IMR-90 (cell line): ENCODE data around the gene TSSK3. TPM values are rescaled to one million over a fixed set of nuclear protein-coding genes. Genes with fewer than 3 reads are reported as not detected.

Experiments used
- ATAC-seq: fragments of 200-7000 bp; cut with Tn5 transposase; 2 replicates; pipeline ENCODE4 v1.9.1; 2020; ENCODE audit warnings: low read depth, mild to moderate bottlenecking, moderate library complexity
- BruUV-seq: library from RNA; stranded (reverse); fragments of 400-500 nt; replicated peaks from 2 replicates; lab custom pipeline; 2021; lab: Mats Ljungman, UMichigan
- CTCF ChIA-PET: fragments of 300-600 bp; formaldehyde crosslinking; extraction: SDS; loops from one replicate; lab custom pipeline; 2021; ENCODE audit warnings: antibody characterized with exemption; lab: Yijun Ruan, JAX
- POLR2A ChIA-PET: fragments of 300-600 bp; sonication (Branson Sonifier 250); formaldehyde crosslinking; loops from one replicate; lab custom pipeline; 2022; ENCODE audit warnings: antibody characterized with exemption; ENCODE audit not compliant: unreplicated experiment; lab: Charles Lee
- DNase-seq: peaks from one replicate; pipeline ENCODE4 v3.0.0; 2013
- H2AFZ ChIP-seq: replicated peaks from 2 replicates; pipeline ENCODE3; 2013; ENCODE audit warnings: low read length, mild to moderate bottlenecking; ENCODE audit not compliant: poor library complexity
- H2AK5ac ChIP-seq: 2 replicates; pipeline ENCODE4 v1.6.1; 2013; ENCODE audit warnings: low read depth, low read length, inconsistent platforms
- H2AK9ac ChIP-seq: replicated peaks from 2 replicates; pipeline ENCODE3; 2013; ENCODE audit warnings: mild to moderate bottlenecking, low read depth, low read length, moderate library complexity; ENCODE audit not compliant: poor library complexity
- H2BK120ac ChIP-seq: 2 replicates; pipeline ENCODE4 v1.6.1; 2013; ENCODE audit warnings: low read depth, low read length, inconsistent platforms
- H2BK15ac ChIP-seq: 3 replicates; pipeline ENCODE4 v1.6.1; 2013; ENCODE audit warnings: low read depth, low read length, inconsistent platforms
- H2BK20ac ChIP-seq: 2 replicates; pipeline ENCODE4 v1.6.1; 2013; ENCODE audit warnings: low read depth, mild to moderate bottlenecking, inconsistent platforms, low read length, moderate library complexity
- H2BK5ac ChIP-seq: 2 replicates; pipeline ENCODE4 v1.6.1; 2013; ENCODE audit warnings: mild to moderate bottlenecking, low read depth, low read length, inconsistent platforms; ENCODE audit not compliant: poor library complexity, severe bottlenecking
- H3K14ac ChIP-seq: replicated peaks from 2 replicates; pipeline ENCODE4 v1.6.1; 2013; ENCODE audit warnings: low read depth, low read length, inconsistent platforms
- H3K18ac ChIP-seq: 2 replicates; pipeline ENCODE4 v1.6.1; 2013; ENCODE audit warnings: low read depth, low read length, control low read depth
- H3K23ac ChIP-seq: 2 replicates; pipeline ENCODE4 v1.6.1; 2013; ENCODE audit warnings: low read depth, low read length, inconsistent platforms
- H3K27ac ChIP-seq: 2 replicates; pipeline ENCODE4 v1.5.1; 2013; ENCODE audit warnings: mild to moderate bottlenecking, control low read depth, low read length; ENCODE audit not compliant: insufficient read depth
- H3K27me3 ChIP-seq: 2 replicates; pipeline ENCODE4 v1.6.1; 2013; ENCODE audit warnings: low read length; ENCODE audit not compliant: control insufficient read depth, insufficient read depth
- H3K36me3 ChIP-seq: 2 replicates; pipeline ENCODE4 v1.6.1; 2013; ENCODE audit warnings: low read length, mixed read lengths; ENCODE audit not compliant: control insufficient read depth, insufficient read depth
- H3K4ac ChIP-seq: 2 replicates; pipeline ENCODE4 v1.6.1; 2013; ENCODE audit warnings: low read depth, low read length, inconsistent platforms
- H3K4me1 ChIP-seq: 2 replicates; pipeline ENCODE4 v1.6.1; 2013; ENCODE audit warnings: low read length, mixed read lengths; ENCODE audit not compliant: control insufficient read depth, insufficient read depth
- H3K4me2 ChIP-seq: 2 replicates; pipeline ENCODE4 v1.6.1; 2013; ENCODE audit warnings: low read depth, mild to moderate bottlenecking, control low read depth, low read length, moderate library complexity
- H3K4me3 ChIP-seq: 2 replicates; pipeline ENCODE4 v1.5.1; 2013; ENCODE audit warnings: low read depth, mild to moderate bottlenecking, control low read depth, low read length, moderate library complexity; ENCODE audit not compliant: insufficient read depth
- H3K56ac ChIP-seq: 2 replicates; pipeline ENCODE4 v1.6.1; 2013; ENCODE audit warnings: low read length, inconsistent platforms; ENCODE audit not compliant: insufficient read depth; ENCODE audit errors: extremely low read depth
- H3K79me1 ChIP-seq, 2 experiments: 2 replicates each; pipeline ENCODE4 v1.6.1; 2013; ENCODE audit warnings: low read length in 2 of 2, inconsistent platforms in 1 of 2, low read depth in 1 of 2
- H3K9ac ChIP-seq: 2 replicates; pipeline ENCODE4 v1.6.1; 2013; ENCODE audit warnings: low read depth, low read length, control low read depth
- H3K9me1 ChIP-seq: 2 replicates; pipeline ENCODE4 v1.6.1; 2013; ENCODE audit warnings: low read length, inconsistent platforms; ENCODE audit not compliant: insufficient read depth
- H3K9me3 ChIP-seq: 2 replicates; pipeline ENCODE4 v1.6.1; 2013; ENCODE audit warnings: low read length; ENCODE audit not compliant: control insufficient read depth, insufficient read depth
- H4K20me1 ChIP-seq: 2 replicates; pipeline ENCODE4 v1.6.1; 2013; ENCODE audit warnings: low read length, inconsistent platforms; ENCODE audit not compliant: insufficient read depth
- H4K5ac ChIP-seq: 2 replicates; pipeline ENCODE4 v1.6.1; 2013; ENCODE audit warnings: mild to moderate bottlenecking, low read depth, low read length, control low read depth
- H4K8ac ChIP-seq, 2 experiments: 2 replicates each; pipeline ENCODE4 v1.6.1; 2013; ENCODE audit warnings: low read depth in 2 of 2, low read length in 2 of 2, control low read depth in 1 of 2, inconsistent platforms in 1 of 2
- H4K91ac ChIP-seq: 2 replicates; pipeline ENCODE4 v1.6.1; 2013; ENCODE audit warnings: low read depth, low read length, inconsistent platforms; ENCODE audit not compliant: insufficient read depth
- FOS ChIP-seq: fragments of 150-350 bp; IDR thresholded peaks from 2 replicates; pipeline ENCODE4 v1.6.1; 2016; ENCODE audit warnings: low read depth, low read length
- dilution Hi-C: fragments of 300-500 bp; cut with HindIII; formaldehyde crosslinking; loops from one replicate; pipeline ENCODE4 v1.14.3; 2018; ENCODE audit warnings: low sequenced_read_pairs; ENCODE audit not compliant: unreplicated experiment
- in situ Hi-C: fragments of 300-500 bp; cut with MboI; formaldehyde crosslinking; loops from 3 replicates; pipeline ENCODE4 v1.14.3; 2019; ENCODE audit warnings: low sequenced_read_pairs, inconsistent platforms, mixed read lengths
- intact Hi-C: fragments of 100-400 bp; cut with micrococcal nuclease; formaldehyde crosslinking; loops from 2 replicates; pipeline ENCODE4 v1.10.0; 2022
- polyA plus RNA-seq, 3 experiments: library from polyadenylated mRNA; depleted of rRNA; stranded (reverse); fragments of >200 nt; gene quantifications; 2 replicates each; pipeline ENCODE4 v1.2.3, GENCODE V29; 2012; ENCODE audit warnings: low replicate concordance in 1 of 3
- total RNA-seq: library from RNA; depleted of rRNA; stranded (reverse); fragments of >200 nt; gene quantifications from 2 replicates; pipeline ENCODE4 v1.2.3, GENCODE V29; 2012

The TSSK3 gene
- total and polyA plus RNA-seq, 2 of the 4 experiments (the other 2 are of a cell fraction) = 0.96 TPM; not detected in 1

DNA sequence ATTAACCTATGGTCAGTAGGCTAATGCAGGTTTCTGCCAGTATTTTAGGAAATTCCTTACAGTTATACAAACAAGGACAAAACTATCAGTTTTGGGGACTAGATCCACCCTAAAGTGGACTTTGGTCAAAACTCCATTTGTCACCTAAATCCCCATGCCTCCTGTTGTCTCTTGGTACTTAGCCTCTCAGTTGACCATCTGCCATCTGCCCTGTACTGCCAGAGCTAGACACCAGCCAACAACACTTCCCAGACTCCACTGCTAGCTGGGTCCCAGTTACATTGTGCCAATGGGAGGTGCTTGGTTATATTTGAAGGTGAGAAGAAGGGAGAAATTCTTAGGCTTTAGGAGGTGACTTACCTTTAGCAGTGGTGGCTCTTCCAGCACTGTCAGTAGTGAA, 48.9 kb downstream of the TSSK3 start:
- H2BK120ac ChIP-seq = no peak overlapping the region
- no peak overlapping the region for H2BK5ac ChIP-seq
- dilution Hi-C loops = no loop called here
- in situ Hi-C loops = no loop called here
- no peak overlapping the region for H2BK20ac ChIP-seq
- no peaks in the 10 kb centered on the region for H3K9me1 ChIP-seq
- no peaks in the 10 kb centered on the region for H3K9me3 ChIP-seq
- POLR2A ChIA-PET = no interaction called here
- no peak overlapping the region for H4K8ac ChIP-seq
- no peaks in the 10 kb centered on the region for H4K20me1 ChIP-seq
- H4K5ac ChIP-seq = no peak overlapping the region
- H3K27me3 ChIP-seq = peaks cover 6% of the 10 kb centered on the region
- no peaks in the 10 kb centered on the region for H3K79me1 ChIP-seq
- H3K36me3 ChIP-seq = no peaks in the 10 kb centered on the region
- no peak overlapping the region for H3K14ac ChIP-seq
- intact Hi-C loops = no loop called here
- no peak overlapping the region for H3K56ac ChIP-seq
- H3K18ac ChIP-seq = no peak overlapping the region
- no peak overlapping the region for H3K4me2 ChIP-seq
- no peak overlapping the region for H2AK5ac ChIP-seq
- no peak overlapping the region for H3K4ac ChIP-seq
- ATAC-seq (no peak), DNase-seq (no peak)
- no peak overlapping the region for H3K9ac ChIP-seq
- no peak overlapping the region for H4K91ac ChIP-seq
- no peak for TF ChIP-seq FOS
- CTCF ChIA-PET = interaction anchor here (1.0 to 1.4 kb wide), 3 partner anchors 11 to 17 kb away, joined by 3 to 15 read pairs (median 4); partner anchors contain the start of gene BSDC1
- H2AK9ac ChIP-seq = no peak overlapping the region
- H3K27ac ChIP-seq = no peak overlapping the region
- no peak overlapping the region for H3K4me3 ChIP-seq
- H2BK15ac ChIP-seq = no peak overlapping the region
- no TSS peak for BruUV-seq
- no peaks in the 10 kb centered on the region for H3K4me1 ChIP-seq
- no peak overlapping the region for H2AFZ ChIP-seq
- H3K23ac ChIP-seq = no peak overlapping the region
